Stimulated activated CD8-positive, alpha-beta memory T cell treated with anti-CD3 and anti-CD28 coated beads, Interleukin-15, amount 100 ng/mL, for 24 hours (primary cell): ENCODE data around the gene MYBL2.

Experiments used
- DNase-seq: peaks from one replicate; pipeline ENCODE4 v3.0.0-alpha.2; 2020; ENCODE audit warnings: low read depth

The MYBL2 gene

DNA sequence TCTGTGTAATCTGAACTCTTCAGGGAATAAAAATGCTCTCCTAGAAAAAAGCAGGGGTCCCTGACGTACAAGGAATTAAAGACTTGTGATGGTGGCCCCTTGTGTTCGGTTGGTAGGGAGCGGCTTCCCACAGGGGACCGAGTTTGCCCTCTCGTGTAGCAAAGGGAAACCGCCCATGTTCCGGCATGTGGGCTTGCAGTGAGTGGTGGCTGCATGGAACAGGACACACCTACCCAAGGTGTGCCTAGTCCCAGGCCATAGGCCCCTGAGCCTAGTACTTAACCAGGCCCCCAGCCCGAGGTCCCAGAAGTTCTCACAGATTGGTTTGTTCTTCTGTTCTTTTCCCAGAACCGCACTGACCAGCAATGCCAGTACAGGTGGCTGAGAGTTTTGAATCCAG, 15.5 kb downstream of the MYBL2 start:
- no peak for DNase-seq

DNA sequence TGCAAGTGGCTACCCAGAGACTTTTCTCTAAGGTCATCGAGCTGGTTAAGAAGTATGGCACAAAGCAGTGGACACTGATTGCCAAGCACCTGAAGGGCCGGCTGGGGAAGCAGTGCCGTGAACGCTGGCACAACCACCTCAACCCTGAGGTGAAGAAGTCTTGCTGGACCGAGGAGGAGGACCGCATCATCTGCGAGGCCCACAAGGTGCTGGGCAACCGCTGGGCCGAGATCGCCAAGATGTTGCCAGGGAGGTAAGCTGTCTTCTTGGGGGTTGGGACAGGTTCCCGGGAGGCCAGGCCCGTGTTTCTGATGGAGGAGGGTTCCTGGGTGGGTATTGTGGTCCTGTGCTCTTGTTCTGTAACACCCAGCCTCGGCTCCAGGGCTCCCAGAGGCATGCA, 19.9 kb downstream of the MYBL2 start:
- DNase-seq = no peak

DNA sequence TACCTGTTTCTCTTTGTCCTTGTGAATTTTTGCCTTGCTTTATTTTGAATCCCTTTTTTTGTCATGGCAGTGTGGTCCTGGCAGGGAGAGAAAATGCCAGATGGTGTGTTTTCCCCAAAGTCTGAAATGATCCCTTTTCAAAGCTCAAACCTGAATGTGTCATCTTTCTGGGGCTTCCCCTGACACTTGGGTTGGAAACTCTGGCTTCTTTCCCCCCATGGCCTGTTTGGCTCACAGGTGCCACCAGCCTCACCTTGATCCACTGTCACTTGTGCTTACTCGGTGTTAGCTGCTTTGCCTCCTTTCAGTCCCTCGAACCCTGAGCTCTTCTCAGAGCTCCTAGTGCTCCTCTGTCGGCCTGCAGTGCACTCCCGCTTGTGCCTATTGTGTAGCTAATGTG, 22.3 kb downstream of the MYBL2 start:
- DNase-seq = no peak

DNA sequence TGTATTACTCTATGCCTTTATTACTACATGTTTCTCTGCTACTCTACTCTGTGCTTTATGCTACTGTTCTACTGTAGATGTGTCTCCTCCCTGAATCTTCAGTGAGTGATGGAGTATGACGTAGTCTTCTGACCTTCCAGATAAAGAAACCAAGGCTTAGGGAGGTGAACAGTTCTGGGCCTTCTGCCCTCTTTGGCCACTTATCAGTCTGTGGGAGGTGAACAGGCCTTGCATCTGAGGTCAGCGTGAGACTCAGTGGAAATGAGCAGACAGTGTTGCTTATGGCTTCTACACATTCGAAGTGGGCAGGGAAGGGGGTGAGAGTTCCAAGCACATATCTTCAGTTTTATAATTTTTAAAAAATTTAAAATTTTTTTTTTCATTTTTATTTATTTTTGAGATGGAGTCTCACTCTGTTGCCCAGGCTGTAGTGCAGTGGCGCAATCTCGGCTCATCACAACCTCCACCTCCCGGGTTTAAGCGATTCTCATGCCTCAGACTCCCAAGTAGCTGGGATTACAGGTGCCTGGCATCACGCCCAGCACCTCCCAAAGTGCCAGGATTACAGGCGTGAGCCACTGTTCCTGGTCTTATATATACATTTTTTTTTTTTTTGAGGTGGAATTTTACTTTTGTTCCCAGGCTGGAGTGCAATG, 24.2 kb downstream of the MYBL2 start:
- DNase-seq = no peak

DNA sequence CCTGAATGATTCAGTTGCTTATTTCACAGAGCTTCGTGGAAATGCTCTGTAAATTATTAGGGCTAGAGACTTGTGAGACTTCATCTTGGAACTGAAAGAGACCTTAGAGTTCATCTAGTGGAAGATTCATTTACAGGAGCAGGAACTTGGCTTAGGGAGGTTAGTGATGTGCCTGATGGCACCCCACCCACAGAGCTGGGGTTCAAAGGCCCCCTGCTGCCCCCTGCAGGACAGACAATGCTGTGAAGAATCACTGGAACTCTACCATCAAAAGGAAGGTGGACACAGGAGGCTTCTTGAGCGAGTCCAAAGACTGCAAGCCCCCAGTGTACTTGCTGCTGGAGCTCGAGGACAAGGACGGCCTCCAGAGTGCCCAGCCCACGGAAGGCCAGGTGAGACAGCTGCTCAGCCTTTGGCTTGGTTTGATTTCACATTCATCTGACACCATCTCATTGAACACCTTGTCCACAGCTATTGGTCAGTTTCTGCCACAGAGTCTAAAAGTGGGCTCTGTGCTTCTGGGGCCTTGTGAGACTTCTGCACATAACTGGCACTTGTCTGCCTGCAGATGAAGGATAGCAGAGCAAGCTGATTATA, 25.1 kb downstream of the MYBL2 start:
- DNase-seq = peak; percentile 31

DNA sequence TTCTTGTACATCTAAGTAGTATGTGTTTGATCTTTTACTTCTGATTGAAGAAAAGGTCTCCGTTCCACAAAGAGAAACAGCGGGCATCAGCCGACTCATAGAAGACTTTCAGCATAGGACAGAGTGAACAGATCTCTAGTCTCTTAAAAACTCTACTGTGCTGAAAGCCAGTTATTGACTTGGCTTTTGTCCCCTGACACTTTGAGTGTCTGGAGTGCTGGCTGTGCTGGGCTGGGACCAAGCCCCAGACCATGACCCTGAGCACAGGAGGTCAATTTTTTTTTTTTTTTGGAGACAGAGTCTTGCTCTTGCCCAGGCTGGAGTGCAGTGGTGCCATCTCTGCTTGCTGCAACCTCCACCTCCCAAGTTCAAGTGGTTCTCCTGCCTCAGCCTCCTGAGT, 27.8 kb downstream of the MYBL2 start:
- DNase-seq = no peak

DNA sequence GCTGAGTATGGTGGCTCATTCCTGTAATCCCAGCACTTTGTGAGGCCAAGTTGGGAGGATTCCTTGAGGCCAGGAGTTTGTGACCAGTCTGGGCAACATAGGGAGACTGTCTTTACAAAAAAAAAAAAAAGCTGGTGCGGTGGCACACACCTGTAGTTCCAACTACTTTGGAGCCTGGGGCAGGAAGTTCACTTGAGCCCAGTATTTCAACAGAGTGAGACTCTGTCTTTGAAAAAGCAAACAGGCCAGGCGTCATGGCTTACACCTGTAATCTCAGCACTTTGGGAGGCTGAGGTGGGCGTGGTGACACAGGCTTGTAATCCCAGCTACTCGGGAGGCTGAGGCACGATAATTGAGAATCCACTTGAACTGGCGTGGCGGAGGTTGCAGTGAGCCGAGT, 28.7 kb downstream of the MYBL2 start:
- DNase-seq = no peak

DNA sequence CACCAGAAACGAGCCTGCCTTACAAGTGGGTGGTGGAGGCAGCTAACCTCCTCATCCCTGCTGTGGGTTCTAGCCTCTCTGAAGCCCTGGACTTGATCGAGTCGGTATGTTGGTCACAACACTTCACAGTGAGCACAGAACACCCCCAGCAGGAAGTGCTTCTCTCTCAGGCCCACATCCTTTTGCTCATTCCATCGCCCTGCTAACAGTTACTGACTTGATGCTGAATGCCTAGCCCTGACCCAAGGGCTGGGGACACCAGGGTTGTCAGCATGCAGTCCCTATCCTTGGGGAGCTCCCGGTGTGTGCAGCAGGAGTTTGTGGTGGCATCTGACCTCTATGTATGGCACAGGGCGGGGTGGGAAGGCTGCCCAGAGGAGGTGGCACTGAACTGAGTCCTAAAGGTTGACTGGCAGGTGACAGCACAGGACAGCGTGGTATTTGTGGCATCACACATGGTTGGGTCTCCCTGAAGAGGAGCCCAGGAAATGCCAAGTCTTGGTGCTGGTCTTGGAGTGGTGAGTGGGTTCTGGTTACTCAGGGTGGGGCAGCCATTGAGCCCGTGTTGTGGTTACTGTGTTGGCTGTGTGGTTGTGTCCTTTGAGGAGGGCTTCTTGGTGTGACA, 33.1 kb downstream of the MYBL2 start:
- DNase-seq = no peak

DNA sequence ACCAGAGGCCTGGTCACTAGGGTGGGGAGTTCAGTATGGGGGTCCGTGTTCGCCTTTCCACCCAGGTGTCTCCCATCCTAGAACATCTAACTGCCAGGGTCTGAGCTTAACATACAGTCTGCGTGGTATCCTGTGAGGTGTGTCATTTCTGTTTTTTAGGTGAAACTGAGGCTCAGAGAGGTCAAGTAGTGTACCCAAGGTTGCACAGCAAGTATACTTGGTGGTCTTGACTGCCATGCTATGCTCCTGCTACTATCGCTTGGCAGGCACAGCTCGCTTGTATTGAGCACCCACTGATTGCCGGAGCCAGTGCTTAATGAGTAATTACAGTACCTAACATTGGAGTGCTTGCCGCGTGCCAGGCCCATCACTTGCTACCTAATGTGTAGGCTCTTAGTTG, 33.7 kb downstream of the MYBL2 start:
- DNase-seq = no peak

DNA sequence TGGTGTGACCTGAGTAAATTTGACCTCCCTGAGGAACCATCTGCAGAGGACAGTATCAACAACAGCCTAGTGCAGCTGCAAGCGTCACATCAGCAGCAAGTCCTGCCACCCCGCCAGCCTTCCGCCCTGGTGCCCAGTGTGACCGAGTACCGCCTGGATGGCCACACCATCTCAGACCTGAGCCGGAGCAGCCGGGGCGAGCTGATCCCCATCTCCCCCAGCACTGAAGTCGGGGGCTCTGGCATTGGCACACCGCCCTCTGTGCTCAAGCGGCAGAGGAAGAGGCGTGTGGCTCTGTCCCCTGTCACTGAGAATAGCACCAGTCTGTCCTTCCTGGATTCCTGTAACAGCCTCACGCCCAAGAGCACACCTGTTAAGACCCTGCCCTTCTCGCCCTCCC, 35.6 kb downstream of the MYBL2 start:
- no peak for DNase-seq

DNA sequence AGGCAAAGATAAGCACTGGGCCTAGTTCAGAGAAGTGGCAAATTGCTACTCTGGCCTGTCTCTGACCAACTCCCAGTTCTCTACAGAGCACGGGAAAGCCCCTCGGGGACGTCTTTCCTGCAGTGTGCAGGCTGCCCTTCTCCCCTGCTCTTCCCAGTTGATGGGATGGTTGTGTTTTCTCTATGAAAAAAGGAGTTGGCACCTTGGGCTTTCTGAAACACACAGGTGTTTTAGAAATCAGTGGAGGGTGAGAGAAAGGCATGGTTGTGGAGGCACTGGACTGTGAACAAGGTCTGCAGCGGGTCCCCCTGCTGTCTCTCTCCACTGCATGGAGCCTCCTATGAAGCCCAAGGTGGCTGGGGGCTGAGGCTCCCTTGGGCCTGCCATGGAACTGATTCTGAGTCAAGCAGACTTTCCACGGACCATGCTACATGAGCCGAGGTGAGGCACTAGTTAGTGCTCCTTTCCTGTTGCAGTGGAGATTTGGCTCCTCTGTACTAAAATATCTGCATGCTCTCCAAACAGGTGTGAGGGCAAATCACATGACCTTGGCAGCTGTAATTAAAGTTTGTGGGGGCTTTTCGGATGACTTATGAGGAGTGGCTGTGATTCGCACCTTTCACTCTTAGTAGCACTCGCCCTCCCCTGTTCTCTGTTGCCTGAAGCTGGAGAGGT, 43.6 kb downstream of the MYBL2 start:
- no peak for DNase-seq

DNA sequence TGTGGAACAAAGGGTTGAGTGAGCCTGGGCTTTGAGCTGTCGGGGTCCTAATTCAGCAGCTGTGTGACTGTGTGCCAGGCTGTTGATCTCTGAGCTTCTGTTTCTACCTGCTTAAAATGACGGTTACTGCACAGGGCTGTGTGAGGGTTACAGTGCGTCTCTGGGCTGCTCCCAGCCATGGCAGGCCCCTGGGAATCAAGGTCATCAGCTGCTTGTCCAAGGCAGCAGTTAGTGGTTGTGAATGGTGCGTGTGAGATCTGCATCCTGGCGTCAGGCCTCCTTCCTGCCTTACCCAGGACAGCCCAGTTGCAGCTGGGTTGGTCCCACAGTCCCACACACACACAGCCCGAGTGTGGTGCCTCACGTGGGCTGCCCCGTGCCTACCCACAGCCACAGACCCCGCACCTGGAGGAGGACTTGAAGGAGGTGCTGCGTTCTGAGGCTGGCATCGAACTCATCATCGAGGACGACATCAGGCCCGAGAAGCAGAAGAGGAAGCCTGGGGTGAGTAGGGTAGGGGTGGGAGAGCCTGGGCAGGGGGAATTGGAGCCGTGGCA, 44.3 kb downstream of the MYBL2 start:
- no peak for DNase-seq

DNA sequence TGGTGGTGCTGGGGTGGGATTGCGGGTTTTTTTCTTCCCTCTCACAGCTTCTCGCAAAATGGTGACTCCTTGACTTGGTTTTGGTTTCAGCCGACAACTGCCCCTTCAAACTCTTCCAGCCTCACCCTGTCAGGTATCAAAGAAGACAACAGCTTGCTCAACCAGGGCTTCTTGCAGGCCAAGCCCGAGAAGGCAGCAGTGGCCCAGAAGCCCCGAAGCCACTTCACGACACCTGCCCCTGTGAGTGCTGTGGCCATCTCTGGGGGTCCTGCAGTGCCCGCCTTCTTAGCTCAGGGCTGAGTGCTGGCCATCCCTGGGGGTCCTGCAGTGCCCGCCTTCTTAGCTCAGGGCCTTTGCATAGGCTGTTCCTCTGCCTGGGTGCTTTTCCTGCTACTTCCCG, 48.1 kb downstream of the MYBL2 start:
- no peak for DNase-seq

DNA sequence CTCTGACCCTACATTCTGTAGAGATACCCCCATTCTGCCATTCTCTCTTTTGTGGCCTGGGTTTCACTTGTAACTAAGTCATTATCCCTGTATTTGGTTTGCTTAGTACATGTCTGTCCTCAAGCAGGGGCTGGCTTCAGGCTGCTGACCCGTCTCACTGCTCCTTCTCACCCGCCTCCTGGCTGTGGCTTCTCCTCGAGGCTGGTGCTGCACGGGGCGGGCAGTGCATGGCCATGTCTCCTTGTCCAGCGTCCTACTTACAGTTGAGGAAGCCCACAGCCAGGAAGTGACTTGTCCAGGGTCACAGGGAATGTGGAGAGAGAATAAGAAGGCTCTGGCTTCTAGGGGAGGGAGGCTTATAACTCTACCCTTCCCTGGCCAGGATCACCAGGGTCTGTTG, 48.6 kb downstream of the MYBL2 start:
- DNase-seq = no peak

DNA sequence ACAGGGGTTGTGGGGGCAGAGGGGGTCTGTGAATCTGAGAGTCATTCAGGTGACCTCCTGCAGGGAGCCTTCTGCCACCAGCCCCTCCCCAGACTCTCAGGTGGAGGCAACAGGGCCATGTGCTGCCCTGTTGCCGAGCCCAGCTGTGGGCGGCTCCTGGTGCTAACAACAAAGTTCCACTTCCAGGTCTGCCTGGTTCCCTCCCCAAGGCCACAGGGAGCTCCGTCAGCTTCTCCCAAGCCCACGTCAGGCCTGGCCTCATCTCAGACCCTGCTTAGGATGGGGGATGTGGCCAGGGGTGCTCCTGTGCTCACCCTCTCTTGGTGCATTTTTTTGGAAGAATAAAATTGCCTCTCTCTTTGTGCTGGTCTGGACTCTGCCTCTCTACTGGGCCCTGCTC, 49.2 kb downstream of the MYBL2 start:
- no peak for DNase-seq

DNA sequence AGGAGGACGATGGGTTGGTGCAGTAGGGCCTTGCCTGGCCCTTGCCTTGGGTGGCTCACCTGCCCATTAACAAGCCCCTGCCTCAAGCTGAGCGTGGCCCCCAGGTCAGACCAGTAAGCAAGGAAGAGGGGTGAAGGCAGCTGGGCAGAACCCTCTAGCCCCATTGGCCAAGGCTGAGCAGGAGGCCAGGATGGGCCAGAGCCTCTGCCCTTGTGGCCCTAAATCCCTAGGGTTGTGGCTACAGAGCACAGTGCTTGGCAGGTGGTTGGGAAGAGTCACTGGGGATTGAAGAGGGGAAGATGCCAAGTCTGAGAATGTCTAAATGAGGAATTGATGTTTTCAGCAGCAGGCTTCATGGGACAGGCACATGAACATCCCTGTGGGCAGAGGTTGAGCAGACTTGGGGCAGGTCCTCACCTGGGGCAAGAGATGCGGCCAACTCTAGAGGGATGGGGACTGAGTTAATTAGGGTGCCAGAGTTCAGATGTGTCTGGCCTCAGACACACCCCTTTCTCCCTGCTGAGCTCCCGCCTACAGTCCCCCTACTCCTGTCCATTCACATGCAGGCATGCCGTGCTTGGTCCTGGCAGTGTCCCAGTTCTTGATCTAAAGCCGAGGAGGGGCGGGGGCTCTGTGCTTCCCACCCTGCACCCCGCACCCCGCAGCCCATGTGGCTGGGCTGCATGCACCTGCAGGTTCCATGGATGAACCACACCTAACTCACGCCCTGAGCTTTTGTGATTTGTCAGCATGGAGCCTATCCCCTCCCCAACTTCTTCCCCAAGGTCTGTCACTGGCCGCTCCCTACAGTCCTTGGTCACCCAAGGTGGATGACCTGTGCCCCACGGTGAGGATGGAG, 50.1 kb downstream of the MYBL2 start:
- no peak for DNase-seq

DNA sequence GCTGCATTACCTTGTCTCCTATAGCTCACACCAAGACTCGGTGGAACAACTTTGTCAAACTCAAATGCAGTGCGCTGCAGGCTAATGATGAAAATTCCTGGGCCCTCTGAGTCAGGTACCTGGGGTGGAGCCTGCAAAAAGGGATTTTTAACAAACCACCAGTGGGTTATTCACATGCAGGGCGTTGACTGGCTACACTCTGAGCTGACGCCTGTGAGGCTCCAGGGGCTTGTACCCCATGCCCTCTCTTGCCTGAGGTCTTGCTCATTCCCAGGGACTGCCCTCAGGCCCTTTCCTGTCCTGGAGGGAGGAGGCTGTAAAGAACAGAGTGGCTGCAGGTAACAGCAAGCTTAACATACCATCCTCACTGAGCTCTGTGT, 50.7 kb downstream of the MYBL2 start:
- DNase-seq = no peak

DNA sequence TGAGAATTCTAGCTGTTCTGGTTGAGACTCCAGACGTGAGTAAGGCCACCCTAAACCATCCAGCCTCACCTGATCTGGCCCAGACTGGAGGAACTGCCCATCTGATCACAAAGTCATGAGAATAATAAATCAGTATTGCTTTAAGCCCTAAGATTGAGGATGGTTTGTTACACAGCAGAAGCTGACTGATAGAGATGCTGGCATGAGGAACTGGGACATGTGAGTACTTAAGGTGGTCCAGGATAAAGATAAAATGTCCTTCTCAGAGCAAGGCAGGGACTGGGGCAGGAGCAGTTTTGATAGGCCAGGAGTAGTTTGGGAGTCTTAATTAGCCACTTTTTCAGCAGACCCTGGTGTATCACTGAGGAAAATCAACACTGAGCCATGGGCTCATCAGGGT, 53.1 kb downstream of the MYBL2 start:
- DNase-seq = no peak

DNA sequence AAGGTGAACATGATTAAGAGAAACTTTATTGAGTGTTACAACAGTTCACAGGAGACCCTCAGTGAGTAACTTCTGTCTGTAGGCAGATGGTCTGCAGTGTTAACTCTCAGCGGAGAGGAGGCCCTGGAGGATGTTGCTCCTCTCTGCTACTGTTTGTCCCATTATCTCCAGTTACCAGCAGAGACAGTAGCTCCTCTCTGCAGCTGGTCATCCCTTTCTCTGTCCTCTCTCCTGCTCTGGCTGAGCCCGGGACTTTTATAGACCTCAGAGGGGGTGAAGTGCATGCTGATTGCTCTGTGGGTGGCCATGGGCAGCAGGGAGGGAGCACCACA, 54.1 kb downstream of the MYBL2 start:
- no peak for DNase-seq

DNA sequence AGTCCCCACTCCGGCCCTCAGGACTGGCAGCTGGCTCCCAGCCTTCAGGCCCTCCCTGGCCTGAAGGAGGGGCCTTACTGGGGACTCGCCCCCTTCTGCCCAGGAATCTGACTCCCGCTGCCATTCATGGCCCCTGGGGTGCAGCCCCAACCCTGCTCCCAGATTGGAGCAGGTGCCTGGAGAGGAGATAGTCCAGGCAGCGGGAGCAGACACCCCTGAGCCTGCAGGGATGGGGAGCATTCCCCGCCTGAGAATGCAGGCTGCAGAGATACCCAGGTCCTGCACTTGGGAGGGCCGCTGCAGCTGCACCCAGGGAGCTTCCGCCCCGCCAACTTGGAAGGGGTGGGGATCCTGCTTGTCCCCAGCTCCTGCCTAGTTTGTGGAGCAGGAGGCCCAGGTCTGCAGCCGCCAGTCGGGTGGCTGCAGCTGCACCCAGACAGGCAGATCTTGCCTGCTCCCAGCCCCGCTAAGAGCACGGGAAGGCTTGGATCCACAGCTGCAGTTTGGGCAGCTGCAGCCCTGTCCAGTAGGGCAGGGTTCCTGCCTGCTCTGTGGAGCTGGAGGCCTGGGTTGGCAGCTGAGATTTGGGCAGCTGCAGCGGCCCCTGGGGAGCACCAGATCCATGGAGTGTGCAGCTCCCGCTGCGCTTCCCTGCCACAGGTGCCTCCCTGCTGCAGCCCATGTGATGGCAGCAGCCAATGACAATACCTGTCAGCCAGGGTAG, 54.7 kb downstream of the MYBL2 start:
- DNase-seq = no peak

DNA sequence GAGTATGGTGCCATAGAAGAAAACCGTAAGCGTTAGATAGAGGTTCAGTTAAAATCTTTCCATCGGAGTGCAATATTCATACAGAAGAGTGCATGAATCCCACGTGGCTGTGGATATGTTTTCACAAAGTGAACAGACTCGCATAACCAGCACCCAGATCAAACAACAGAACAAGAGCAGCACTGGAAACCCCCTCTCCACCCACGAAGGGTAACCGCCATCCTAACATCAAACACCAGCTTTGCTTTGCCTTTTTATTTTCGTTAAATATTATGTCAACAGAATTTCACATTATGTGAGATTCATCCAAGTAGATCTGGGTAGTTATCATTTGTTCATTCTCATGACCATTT, 55.2 kb downstream of the MYBL2 start:
- DNase-seq = no peak

DNA sequence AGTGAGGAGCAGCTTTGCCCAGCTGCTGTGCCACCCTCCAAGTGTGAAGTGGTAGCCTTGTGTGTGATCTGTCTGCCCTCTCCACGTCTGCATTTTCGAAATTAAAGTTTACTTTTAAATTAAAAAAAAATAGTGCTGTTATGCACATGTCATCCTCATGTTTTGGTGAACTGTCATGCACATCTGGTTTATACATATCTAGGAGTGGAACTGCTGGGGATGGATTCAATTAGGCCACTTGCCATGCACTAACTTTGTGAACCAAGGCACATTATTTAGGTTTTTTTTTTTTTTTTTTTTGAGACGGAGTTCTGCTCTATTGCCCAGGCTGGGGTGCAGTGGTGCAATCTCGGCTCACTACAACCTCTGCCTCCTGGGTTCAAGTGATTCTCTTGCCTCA, 56.3 kb downstream of the MYBL2 start:
- DNase-seq = no peak
